Subcutaneous abdominal adipose tissue (tissue), 5 donors: ENCODE measurements around the gene CPA5.

Source experiments
- H3K27ac ChIP-seq: one replicate; pipeline ENCODE4 v1.7.0; 2013; ENCODE audit warnings: low read depth, mild to moderate bottlenecking, inconsistent platforms, low read length, moderate library complexity
- H3K27me3 ChIP-seq, 5 donors: one replicate each; pipeline ENCODE4 v1.7.0; 2013; ENCODE audit warnings: low read length in 5 of 5, inconsistent platforms in 1 of 5; ENCODE audit not compliant: control insufficient read depth in 5 of 5, insufficient read depth in 4 of 5
- H3K36me3 ChIP-seq, 5 donors: one replicate each; pipeline ENCODE4 v1.7.0; 2013; ENCODE audit warnings: low read length in 5 of 5; ENCODE audit not compliant: control insufficient read depth in 5 of 5, insufficient read depth in 5 of 5
- H3K4me1 ChIP-seq, 5 donors: one replicate each; pipeline ENCODE4 v1.7.0; 2013; ENCODE audit warnings: low read length in 5 of 5, mild to moderate bottlenecking in 3 of 5, moderate library complexity in 1 of 5; ENCODE audit not compliant: control insufficient read depth in 5 of 5, insufficient read depth in 5 of 5
- H3K4me3 ChIP-seq, 5 donors: one replicate each; pipeline ENCODE4 v1.7.0; 2013; ENCODE audit warnings: low read length in 5 of 5, low read depth in 1 of 5
- H3K9ac ChIP-seq, 5 donors: one replicate each; pipeline ENCODE4 v1.7.0; 2013; ENCODE audit warnings: low read length in 5 of 5, mild to moderate bottlenecking in 4 of 5, moderate library complexity in 3 of 5
- H3K9me3 ChIP-seq, 5 donors: one replicate each; pipeline ENCODE4 v1.7.0; 2013; ENCODE audit warnings: low read length in 5 of 5; ENCODE audit not compliant: control insufficient read depth in 5 of 5
- donor health status: healthy.
- donor health status: healthy.
- donor health status: healthy.
- donor health status: healthy.
- donor health status: healthy.

Gene CPA5

DNA sequence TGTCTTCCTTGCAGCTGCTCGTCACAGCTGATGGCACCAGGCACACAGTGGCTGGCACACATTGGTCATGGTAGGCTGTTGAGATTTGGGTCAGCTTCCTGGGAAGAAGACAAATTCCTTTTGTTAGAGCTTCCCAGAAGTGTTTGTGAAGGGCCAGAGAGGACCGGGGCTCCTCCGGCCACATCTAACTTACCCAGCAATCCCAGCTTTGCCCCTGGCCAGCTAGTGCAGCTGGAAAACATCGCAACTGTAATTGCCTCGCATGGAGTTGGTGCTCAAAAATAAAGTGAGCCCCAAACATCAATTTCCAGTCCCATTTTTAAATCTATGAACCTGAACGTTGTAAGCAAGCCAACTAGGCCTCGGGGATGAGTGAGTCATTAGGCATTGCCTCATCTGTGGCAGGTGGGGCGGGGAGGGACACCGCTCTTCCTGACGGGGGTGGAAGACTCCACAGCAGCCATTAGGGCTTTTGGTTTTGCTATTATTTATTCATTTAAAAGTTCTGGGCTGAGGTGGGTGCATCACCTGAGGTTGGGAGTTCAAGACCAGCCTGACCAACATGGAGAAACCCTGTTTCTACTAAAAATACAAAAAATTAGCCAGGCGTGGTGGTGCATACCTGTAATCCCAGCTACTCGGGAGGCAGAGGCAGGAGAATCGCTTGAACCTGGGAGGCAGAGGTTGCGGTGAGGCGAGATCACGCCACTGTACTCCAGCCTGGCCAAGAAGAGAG, 12.4 kb downstream of the CPA5 start:
- H3K36me3 ChIP-seq: no peaks in the 10 kb centered on the region
- H3K4me1 ChIP-seq: peaks cover 13 to 42% (median 27%) of the 10 kb centered on the region in 5 donors
- H3K27ac ChIP-seq: peak overlapping the region; percentile 92
- H3K9me3 ChIP-seq: peaks cover 3 to 21% (median 16%) of the 10 kb centered on the region in 5 donors
- no peaks in the 10 kb centered on the region for H3K27me3 ChIP-seq
- H3K9ac ChIP-seq: peak overlapping the region; percentile 16 to 75 (median 54)
- H3K4me3 ChIP-seq: peak overlapping the region in 1 of 5 donors; percentile 20

DNA sequence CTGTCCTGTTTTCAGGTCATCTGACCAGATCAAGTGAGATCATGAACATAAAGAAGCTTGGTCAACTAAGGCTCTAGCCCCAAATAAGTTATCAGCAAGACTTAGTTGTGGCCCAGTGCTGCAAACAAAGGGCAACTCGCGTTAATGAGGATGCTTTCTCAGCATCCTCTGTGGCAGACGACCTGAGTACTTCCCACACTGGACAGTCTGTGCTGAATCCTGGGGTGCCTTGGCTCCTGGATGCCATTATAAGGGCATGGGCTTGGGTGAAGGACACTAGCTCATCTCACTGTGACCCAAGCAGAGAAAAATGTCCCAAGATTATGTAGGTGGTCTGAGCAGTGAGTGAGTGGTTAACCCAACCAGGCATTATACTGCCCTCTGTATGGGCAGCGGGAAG, 13.9 kb downstream of the CPA5 start:
- Histone ChIP-seq H3K9ac (peak overlapping the region in 1 of 5 donors; percentile 19), H3K36me3 (no peaks in the 10 kb centered on the region), H3K27ac (no peak overlapping the region), H3K4me3 (no peak overlapping the region), H3K9me3 (peaks cover 3 to 21% (median 16%) of the 10 kb centered on the region in 5 donors), H3K4me1 (peaks cover 12 to 36% (median 16%) of the 10 kb centered on the region in 5 donors), H3K27me3 (no peaks in the 10 kb centered on the region)

DNA sequence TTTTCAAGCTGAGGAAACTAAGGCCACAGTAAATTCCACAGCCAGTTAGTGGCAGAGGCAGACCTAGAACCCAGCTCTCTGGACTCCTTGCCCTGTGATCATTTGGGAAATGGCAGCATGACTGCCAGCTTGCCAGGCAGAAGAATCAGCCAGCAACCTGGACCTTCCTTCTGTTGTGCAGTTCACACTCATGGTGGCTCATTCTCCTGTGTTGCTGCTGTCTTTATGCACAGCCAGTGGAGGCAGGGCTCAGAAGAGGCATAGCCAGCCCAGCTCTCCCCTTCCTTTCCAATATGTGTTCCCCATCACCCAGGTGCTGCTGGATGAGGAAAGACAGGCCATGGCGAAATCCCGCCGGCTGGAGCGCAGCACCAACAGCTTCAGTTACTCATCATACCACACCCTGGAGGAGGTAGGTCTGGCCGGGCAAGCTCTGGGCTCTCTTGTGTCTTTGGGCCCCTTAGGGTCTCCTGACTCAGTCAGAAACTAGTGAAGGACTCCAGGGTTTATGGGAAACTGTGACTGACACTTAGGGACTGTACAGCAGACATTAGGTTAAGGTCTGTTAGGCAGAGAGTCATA, 14.8 kb downstream of the CPA5 start:
- Histone ChIP-seq H3K9me3 (peaks cover 3 to 21% (median 16%) of the 10 kb centered on the region in 5 donors), H3K27ac (no peak overlapping the region), H3K36me3 (no peaks in the 10 kb centered on the region), H3K27me3 (no peaks in the 10 kb centered on the region), H3K9ac (no peak overlapping the region), H3K4me1 (peaks cover 14 to 40% (median 19%) of the 10 kb centered on the region in 5 donors), H3K4me3 (peak overlapping the region in 1 of 5 donors; percentile 10)

DNA sequence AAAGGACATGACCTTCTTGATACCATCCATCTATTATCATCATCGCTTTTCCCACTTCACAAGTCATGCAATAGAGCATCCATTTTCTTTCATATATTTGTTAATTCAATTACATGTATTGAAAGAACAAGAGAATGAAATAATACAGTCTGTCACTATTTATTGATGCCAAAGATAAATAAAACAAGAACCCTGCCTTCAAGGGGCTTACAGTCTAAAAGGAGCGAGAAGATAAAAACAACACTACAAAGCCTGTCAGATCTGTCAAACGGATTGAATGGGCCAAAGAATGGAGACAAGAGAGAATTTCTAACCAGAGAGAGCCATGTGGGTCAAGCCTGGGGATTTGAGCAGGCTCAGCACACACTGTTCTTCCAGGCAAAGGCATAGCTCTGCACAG, 15.9 kb downstream of the CPA5 start:
- Histone ChIP-seq H3K27ac (no peak overlapping the region), H3K9ac (no peak overlapping the region), H3K4me1 (peaks cover 14 to 50% (median 22%) of the 10 kb centered on the region in 5 donors), H3K36me3 (no peaks in the 10 kb centered on the region), H3K27me3 (no peaks in the 10 kb centered on the region), H3K9me3 (peaks cover 3 to 21% (median 16%) of the 10 kb centered on the region in 5 donors), H3K4me3 (no peak overlapping the region)

DNA sequence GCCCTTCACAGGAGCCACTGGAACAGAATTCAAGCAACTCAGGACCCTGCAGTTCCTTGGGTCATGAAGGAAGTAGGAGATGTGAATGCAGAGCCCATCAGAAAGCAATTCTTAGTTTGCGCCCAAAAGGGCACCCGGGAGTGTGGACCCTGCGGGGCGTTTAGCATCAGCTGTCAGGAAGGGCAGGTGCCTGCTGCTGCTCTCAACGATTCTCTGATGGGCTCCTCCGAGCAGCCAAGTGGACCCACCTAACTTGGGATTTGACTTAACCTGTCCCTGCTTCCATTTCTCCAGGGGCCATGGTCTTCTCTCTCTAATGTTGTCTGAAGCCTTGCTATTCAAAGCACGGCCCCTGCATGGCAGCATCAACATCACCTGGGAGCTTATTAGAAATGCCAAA, 17.1 kb downstream of the CPA5 start:
- Histone ChIP-seq H3K27me3 (no peaks in the 10 kb centered on the region), H3K4me1 (peaks cover 5 to 50% (median 24%) of the 10 kb centered on the region in 5 donors), H3K4me3 (no peak overlapping the region), H3K9ac (no peak overlapping the region), H3K27ac (no peak overlapping the region), H3K36me3 (no peaks in the 10 kb centered on the region), H3K9me3 (peaks cover 3 to 21% (median 16%) of the 10 kb centered on the region in 5 donors)

DNA sequence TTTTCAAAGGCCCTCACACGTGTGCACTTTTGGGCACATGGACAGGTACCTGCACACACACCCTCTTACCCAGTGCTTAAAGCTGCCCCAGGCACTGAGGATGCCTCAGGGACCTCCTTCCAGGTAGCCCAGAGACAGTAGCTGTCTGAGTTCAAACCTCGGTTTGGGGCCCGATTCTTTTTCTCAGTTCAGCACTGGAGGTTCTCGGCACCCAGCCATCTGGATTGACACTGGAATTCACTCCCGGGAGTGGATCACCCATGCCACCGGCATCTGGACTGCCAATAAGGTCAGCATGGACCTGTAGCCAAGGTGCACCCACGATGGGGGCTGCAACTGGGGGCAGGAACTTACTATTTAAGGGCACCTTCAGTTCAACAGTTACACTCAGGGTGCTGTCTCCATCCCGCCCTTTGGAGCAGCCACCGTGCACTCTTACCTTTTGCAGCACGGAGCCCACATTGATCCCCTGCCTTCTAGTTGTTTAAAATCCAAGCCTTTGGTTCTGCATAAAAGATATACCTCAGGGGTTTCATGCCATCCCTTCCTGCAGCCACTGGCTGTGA, 17.7 kb downstream of the CPA5 start:
- H3K27ac ChIP-seq: no peak overlapping the region
- no peaks in the 10 kb centered on the region for H3K27me3 ChIP-seq
- H3K4me3 ChIP-seq: no peak overlapping the region
- H3K9ac ChIP-seq: no peak overlapping the region
- peaks cover 3 to 21% (median 16%) of the 10 kb centered on the region in 5 donors for H3K9me3 ChIP-seq
- no peaks in the 10 kb centered on the region for H3K36me3 ChIP-seq
- H3K4me1 ChIP-seq: peaks cover 4 to 45% (median 25%) of the 10 kb centered on the region in 5 donors

DNA sequence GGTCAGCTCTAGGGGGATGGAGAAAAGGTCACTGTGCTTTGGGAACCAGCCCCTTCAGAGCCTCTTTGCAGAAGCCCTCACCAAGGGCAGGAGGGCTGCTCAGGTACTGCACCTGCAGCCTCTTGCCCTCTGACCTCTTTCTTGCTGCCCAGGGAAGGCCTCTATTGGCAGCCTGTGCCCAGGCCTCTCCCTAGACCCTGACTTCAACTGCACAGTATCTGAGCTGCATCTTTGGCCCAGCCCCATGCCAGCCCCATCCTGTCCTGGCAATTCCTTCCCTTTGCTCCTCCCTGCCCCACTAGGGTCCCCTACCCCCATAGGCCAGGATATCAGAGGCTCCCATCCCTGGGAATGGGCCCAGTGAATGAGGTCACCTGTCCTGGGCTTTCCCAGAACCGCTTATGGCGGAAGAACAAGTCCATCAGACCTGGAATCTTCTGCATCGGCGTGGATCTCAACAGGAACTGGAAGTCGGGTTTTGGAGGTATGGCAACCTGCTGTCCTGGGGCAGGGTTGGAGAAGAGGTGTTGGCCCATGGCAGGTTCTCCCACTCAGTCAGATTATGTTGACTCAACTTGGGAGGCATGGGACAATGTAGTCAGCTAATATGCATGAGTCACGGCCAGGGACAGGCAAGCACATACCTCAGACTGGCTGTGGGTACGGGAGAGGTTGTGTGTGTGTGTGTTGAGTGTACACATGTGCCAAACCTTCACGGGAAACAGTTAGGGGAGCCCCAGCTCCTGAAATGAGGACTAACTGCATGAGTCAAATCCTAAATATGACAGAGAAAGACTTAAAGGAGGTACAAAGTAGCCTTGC, 18.6 kb downstream of the CPA5 start:
- peak overlapping the region; percentile 18 for H3K27ac ChIP-seq
- no peaks in the 10 kb centered on the region for H3K27me3 ChIP-seq
- no peak overlapping the region for H3K9ac ChIP-seq
- peaks cover 3 to 21% (median 16%) of the 10 kb centered on the region in 5 donors for H3K9me3 ChIP-seq
- no peaks in the 10 kb centered on the region for H3K36me3 ChIP-seq
- H3K4me3 ChIP-seq: no peak overlapping the region
- peaks cover 4 to 46% (median 25%) of the 10 kb centered on the region in 5 donors for H3K4me1 ChIP-seq

DNA sequence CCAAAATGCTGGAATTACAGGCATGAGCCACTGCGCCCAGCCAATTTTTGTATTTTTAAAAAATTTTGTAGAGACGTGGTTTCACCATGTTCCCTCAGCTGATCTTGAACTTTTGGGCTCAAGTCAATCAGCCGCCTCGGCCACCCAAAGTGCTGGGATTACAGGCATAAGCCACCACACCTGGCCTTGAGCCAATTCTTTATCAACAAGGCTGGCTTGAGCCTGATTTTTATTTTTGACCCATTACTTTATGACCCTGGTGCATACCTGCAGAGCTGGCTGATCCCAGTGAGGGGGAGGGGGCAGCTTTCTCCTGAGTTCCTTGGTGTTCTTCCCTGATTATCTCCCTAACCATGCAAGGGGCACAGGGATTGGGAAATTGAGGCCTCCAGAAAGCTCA, 19.8 kb downstream of the CPA5 start:
- Histone ChIP-seq H3K27ac (peak overlapping the region; percentile 83), H3K27me3 (no peaks in the 10 kb centered on the region), H3K9me3 (peaks cover 0 to 13% (median 10%) of the 10 kb centered on the region in 5 donors), H3K4me1 (peaks cover 11 to 58% (median 35%) of the 10 kb centered on the region in 5 donors), H3K4me3 (no peak overlapping the region), H3K9ac (peak overlapping the region in 1 of 5 donors; percentile 31), H3K36me3 (no peaks in the 10 kb centered on the region)

DNA sequence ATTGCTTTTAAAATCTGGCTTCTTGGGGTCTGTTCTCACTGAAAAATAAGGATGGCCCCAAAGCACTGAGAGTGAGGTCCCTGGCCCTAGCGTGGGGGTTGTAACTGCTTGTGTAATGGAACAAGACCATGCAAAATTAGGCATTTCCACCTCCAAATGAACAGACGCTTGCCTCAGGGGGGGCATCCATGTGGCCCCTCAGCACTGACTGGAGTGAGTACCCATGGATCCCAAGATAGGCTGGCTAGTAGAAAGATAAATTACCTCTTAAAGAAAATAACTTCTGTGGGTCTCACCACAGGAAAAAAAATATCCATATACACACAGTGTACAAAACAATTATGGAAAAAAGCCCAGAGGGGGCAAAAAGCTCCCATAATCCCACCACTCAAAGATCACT, 20.5 kb downstream of the CPA5 start:
- H3K9ac ChIP-seq: peak overlapping the region in 1 of 5 donors; percentile 31
- peak overlapping the region; percentile 83 for H3K27ac ChIP-seq
- H3K9me3 ChIP-seq: peaks cover 0 to 8% (median 6%) of the 10 kb centered on the region in 5 donors
- H3K36me3 ChIP-seq: no peaks in the 10 kb centered on the region
- no peak overlapping the region for H3K4me3 ChIP-seq
- no peaks in the 10 kb centered on the region for H3K27me3 ChIP-seq
- peaks cover 11 to 64% (median 41%) of the 10 kb centered on the region in 5 donors for H3K4me1 ChIP-seq
